Peyer's patch (tissue), 4 donors: Measurements from ENCODE around the gene BMX.

Experiments used
- POLR2A ChIP-seq, 2 donors: fragments of 450-650 bp; IDR thresholded peaks; one replicate each; pipeline ENCODE4 v1.5.1; 2017; ENCODE audit warnings: antibody characterized with exemption in 2 of 2, mild to moderate bottlenecking in 2 of 2, moderate library complexity in 2 of 2
- TF ChIP-seq, protein P1 (sequence below), 6 experiments: fragments of 450-650 bp in 4 of 6; fragments of 200-600 bp in 2 of 6; sonication (generic) in 1 of 6; IDR thresholded peaks; one replicate each; pipeline ENCODE4 v1.5.1; 2017 to 2019; ENCODE audit warnings: antibody characterized with exemption in 6 of 6, mild to moderate bottlenecking in 3 of 6, moderate library complexity in 1 of 6

- TF ChIP-seq POLR2A (IDR thresholded peaks at IDR 0.05): no peak
- TF ChIP-seq, protein P1, sequence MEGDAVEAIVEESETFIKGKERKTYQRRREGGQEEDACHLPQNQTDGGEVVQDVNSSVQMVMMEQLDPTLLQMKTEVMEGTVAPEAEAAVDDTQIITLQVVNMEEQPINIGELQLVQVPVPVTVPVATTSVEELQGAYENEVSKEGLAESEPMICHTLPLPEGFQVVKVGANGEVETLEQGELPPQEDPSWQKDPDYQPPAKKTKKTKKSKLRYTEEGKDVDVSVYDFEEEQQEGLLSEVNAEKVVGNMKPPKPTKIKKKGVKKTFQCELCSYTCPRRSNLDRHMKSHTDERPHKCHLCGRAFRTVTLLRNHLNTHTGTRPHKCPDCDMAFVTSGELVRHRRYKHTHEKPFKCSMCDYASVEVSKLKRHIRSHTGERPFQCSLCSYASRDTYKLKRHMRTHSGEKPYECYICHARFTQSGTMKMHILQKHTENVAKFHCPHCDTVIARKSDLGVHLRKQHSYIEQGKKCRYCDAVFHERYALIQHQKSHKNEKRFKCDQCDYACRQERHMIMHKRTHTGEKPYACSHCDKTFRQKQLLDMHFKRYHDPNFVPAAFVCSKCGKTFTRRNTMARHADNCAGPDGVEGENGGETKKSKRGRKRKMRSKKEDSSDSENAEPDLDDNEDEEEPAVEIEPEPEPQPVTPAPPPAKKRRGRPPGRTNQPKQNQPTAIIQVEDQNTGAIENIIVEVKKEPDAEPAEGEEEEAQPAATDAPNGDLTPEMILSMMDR (IDR thresholded peaks at IDR 0.05): no peak
These were observed 35.9 kb upstream of the BMX start for GRCh38 chrX:15464704-15465103.
